Lower leg skin (tissue), 4 donors: ENCODE measurements around the gene KIF5C. TPM values are rescaled to one million over a fixed set of nuclear protein-coding genes. Genes with fewer than 3 reads are reported as not detected.

Experiments used
- DNase-seq, 2 donors: peaks; one replicate each; pipeline ENCODE4 v3.0.0-alpha.2; 2019; ENCODE audit warnings: low spot score in 2 of 2
- H3K4me3 ChIP-seq: fragments of 200-600 bp; sonication (generic); 2 replicates; pipeline ENCODE4 v1.5.1; 2017; ENCODE audit warnings: mild to moderate bottlenecking, low read depth; ENCODE audit not compliant: poor library complexity, severe bottlenecking
- CTCF ChIP-seq, 3 donors: fragments of 450-650 bp; IDR thresholded peaks; one replicate each; pipeline ENCODE4 v1.5.1; 2016; ENCODE audit warnings: antibody characterized with exemption in 3 of 3, mild to moderate bottlenecking in 3 of 3, moderate library complexity in 2 of 3
- POLR2A ChIP-seq, 2 donors: fragments of 450-650 bp; IDR thresholded peaks; one replicate each; pipeline ENCODE4 v1.6.1; 2016 to 2017; ENCODE audit warnings: antibody characterized with exemption in 2 of 2, mild to moderate bottlenecking in 1 of 2, moderate library complexity in 1 of 2
- WGBS, 2 donors: methylation state at CpG; one replicate each; pipeline ENCODE4 v1.1.5; 2018; 5-methylcytosine and 5-hydroxymethylcytosine counted together
- intact Hi-C: fragments of 100-400 bp; cut with DNase I; formaldehyde crosslinking; loops from one replicate; pipeline ENCODE4 v1.15.0; 2023; ENCODE audit warnings: low total_unique reads
- total RNA-seq, 4 donors: library from RNA; depleted of rRNA; stranded (reverse); fragments of >200 nt; gene quantifications; one replicate each; pipeline ENCODE4 v1.1.0, GENCODE V29; 2016

KIF5C gene
- total RNA-seq, 4 donors from 2014 or later, result 0.99 to 1.9 (median 1.3) TPM

DNA sequence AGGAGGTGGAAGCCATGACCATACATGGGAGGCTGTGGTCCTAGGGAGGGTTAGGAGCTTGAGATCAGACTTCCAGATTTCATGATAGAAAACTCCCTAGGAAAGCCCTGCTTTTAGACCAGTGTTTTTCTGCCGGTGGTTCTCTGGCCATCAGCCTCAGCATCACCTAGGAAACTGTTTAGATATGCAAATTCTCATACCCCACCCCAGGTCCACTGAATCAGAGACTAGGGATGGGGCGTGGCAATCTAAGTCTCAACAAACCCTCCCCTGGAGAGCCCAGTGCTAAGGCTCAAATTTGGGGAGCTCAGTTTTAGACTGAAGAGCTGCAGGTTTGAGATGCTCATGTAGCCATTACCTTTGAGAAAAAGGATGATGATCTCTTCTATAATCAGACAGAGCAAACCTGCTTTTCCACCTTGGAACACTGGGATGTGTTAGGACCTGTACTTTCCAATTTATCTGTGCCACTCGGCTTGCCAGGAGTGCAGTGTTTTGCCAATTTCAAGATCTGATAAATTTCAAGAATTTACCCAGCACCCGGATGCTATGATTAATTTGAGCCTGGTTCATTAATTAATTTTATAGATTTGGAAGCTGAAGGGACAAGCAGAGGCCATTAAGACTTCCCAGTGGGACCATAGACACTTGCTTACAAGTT lies 132.0 kb downstream of the KIF5C start:
- H3K4me3 ChIP-seq, result no peak overlapping the region
- DNase-seq, result peak; percentile 32 to 45
- 59 to 60% methylated on average over 4 of the region's 4 CpGs for WGBS, 2 donors
- TF ChIP-seq CTCF (IDR thresholded peaks at IDR 0.05) (no peak), POLR2A (IDR thresholded peaks at IDR 0.05) (no peak)
- intact Hi-C loops, result no loop called here

- TF ChIP-seq POLR2A (IDR thresholded peaks at IDR 0.05) (no peak), CTCF (IDR thresholded peaks at IDR 0.05) (no peak)
- DNase-seq, result peak in 1 of 2 donors; percentile 50
Observed at GRCh38 chr2:149008381-149008780, 133.4 kb downstream of the KIF5C start.

GRCh38 chr2:149009576-149010461 lies 134.8 kb downstream of the KIF5C start:
- intact Hi-C loops, result loop anchor here (10.0 kb wide), 1 partner anchor 305 kb away; no protein-coding TSS in a partner anchor
- no peak overlapping the region for H3K4me3 ChIP-seq
- WGBS, 2 donors, result 94 to 95% methylated on average over 31 of the region's 31 CpGs
- peak in 1 of 2 donors; percentile 80 for DNase-seq
- TF ChIP-seq POLR2A (IDR thresholded peaks at IDR 0.05) (no peak), CTCF (IDR thresholded peaks at IDR 0.05) (no peak)

More at GRCh38 chr2:149008381-149008780, 133.4 kb downstream of the KIF5C start:
- intact Hi-C loops, result no loop called here
- H3K4me3 ChIP-seq, result no peak overlapping the region
- WGBS, 2 donors, result 91 to 93% methylated on average over 7 of the region's 7 CpGs

DNA sequence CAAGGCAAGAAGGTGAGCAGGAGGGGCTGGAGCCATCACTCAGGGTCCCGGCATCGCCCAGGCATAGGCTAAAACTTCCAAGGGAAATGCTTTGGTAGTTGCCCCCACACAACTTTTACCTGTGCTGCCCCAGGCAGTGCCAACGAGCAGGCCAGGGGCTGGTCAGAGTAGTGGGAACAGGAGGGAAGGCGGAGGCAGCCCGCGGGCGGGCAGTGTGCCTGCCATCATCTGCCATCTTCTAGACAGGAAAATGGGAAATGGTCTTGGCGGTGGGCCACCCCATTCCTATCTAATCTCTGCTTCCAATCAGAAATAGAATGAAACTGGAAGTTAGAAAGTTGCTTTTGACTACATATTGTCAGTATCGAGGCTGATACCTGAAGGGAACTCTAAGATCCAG lies 137.5 kb downstream of the KIF5C start:
- intact Hi-C loops, result loop anchor here (10.0 kb wide), 1 partner anchor 302 kb away; no protein-coding TSS in a partner anchor
- no peak overlapping the region for H3K4me3 ChIP-seq
- WGBS, 2 donors, result 73 to 74% methylated on average over 8 to 9 of the region's 9 CpGs
- peak in 1 of 2 donors; percentile 70 for DNase-seq
- no peak for TF ChIP-seq CTCF (IDR thresholded peaks at IDR 0.05)
- TF ChIP-seq POLR2A (IDR thresholded peaks at IDR 0.05), result no peak

GRCh38 chr2:149015501-149015900 lies 140.5 kb downstream of the KIF5C start:
- TF ChIP-seq CTCF (IDR thresholded peaks at IDR 0.05) (no peak), POLR2A (IDR thresholded peaks at IDR 0.05) (no peak)
- WGBS, 2 donors, result 88 to 95% methylated on average over 1 of the region's 1 CpG
- no peak for DNase-seq
- intact Hi-C loops, result loop anchor here (5.0 to 10.0 kb wide), 2 partner anchors 299 to 547 kb away; no protein-coding TSS in a partner anchor
- H3K4me3 ChIP-seq, result no peak overlapping the region
